Stimulated activated CD8-positive, alpha-beta memory T cell treated with anti-CD3 and anti-CD28 coated beads, Interleukin-15, amount 100 ng/mL, for 4 hours (primary cell): Measurements from ENCODE around the gene MTX1.
"Not testable (repeated sequence)": the region's sequence is repeated elsewhere in the genome, so short reads cannot be mapped to it uniquely, and the experiment has no call there.

ENCODE experiments used
- DNase-seq, 2 donors: peaks; one replicate each; pipeline ENCODE4 v3.0.0-alpha.2; 2020; ENCODE audit warnings: low read depth in 2 of 2

MTX1 gene

DNA sequence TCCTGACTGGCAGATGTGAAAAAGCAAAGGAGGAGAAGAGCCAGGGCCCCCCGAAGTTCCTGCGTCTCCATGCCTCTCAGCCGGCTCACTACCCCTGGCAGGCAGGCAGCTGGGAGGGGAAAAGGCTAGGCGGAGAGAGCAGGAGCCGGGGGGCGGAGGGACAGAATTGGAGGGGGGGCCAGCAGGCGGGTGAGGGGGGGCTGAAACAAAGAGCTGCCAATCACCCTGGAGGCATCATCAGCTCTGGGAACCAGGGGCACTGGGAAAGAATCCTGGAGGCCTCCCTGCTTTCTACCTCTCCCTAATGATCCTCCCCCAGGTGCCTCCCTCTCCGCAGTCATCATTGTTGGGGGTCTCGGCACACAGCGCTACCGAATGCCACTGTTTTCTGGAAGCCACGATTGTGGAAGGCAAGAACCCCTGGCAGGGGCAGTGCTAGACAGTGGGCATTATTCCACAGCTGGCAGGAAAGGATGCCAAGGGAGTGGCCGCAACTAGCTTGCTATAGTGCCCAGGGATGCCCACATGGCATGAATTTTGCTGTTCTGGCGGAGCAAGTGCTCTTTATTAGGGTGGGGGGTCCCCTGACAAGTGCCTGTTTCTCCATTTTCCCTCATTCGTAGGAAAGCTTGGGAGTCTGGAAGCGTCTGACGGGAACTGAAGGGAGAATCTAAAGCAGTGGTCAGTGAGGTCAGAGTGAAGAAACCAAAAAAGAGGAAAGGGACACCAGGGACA lies 522 bp upstream of the MTX1 start, which contains the start of gene THBS3:
Gene THBS3 (minus strand): TSS at position 92 of the 735 bp plus-strand sequence. CDS start 21 bp downstream, at position 71.
- no peak for DNase-seq

GRCh38 chr1:155209312-155209721 lies 822 bp downstream of the MTX1 start:
- DNase-seq = no peak

DNA sequence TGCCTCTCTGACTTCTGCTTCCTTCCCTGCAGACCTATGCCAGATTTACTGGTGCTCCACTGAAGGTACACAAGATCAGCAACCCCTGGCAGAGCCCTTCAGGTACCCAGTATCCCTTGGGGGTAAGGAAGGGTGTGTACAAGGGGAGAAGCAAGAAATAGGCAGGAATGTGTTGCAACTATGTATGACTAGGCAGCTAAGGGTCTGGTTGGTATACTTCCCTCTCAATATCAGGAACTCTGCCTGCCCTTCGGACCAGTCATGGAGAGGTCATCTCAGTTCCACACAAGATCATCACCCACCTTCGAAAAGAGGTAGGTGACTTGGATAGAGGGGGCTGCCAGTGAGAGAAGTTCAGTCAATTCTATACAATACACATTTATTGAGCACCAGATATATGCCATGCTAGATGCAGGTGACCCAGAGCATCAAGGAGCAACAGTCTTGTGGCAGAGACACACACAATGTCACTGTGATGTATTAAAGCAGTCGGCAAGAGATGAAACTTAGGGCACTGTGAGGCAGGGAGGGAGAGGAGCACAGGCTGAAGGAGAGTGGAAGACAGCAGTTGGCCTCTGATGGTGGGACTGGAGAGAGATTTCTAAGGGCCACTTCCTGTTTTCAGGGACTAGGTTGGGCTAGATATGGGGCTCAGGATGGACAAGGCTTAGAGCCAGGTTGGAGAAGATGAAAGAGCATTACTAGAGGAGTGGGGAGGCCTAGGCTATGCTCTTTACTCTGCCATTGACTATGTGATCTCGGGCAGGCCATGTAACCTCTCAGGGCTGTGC lies 2.0 kb downstream of the MTX1 start:
- DNase-seq = no peak

- DNase-seq = not testable (repeated sequence)
These were observed 3.0 kb downstream of the MTX1 start for GRCh38 chr1:155211381-155212050.

GRCh38 chr1:155212051-155212440 lies 3.6 kb downstream of the MTX1 start:
- not testable (repeated sequence) for DNase-seq

- not testable (repeated sequence) for DNase-seq
These were observed 6.2 kb downstream of the MTX1 start for GRCh38 chr1:155214702-155215101.

DNA sequence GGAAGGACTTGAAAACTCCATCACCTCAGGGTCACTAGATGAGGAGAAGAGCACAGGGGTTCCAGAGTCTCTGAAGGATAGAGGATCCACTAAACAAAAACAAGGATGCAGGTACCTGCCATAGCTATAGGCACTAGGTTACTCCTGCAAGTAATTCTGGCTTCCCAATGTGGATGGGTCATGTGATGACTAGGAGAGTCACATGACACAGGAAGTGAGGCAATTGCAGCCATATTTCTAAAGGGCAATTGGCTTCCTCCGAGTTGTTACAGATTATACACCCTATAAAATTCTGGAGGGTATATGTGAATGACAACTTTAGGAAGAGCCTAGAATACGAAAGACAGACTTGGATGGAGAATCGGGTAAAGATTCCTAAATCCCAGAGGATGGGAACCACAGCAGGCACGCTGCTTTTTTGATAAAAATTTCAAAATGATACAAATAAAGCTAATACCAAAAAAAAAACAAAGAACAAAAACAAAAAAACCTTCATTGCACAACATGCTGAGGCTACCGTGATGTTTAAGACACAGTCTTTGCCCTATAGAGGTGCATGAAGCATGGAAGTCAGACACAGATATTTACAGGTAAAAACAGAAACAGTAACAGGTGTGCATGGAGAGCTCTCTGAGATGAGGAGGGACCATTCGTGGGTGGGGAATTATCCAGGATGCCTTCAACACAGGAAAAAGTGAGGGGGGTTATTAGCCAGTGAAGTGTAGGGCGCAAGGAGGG lies 10.5 kb downstream of the MTX1 start:
- no peak for DNase-seq

GRCh38 chr1:155219592-155220031 lies 11.1 kb downstream of the MTX1 start:
- DNase-seq = no peak

DNA sequence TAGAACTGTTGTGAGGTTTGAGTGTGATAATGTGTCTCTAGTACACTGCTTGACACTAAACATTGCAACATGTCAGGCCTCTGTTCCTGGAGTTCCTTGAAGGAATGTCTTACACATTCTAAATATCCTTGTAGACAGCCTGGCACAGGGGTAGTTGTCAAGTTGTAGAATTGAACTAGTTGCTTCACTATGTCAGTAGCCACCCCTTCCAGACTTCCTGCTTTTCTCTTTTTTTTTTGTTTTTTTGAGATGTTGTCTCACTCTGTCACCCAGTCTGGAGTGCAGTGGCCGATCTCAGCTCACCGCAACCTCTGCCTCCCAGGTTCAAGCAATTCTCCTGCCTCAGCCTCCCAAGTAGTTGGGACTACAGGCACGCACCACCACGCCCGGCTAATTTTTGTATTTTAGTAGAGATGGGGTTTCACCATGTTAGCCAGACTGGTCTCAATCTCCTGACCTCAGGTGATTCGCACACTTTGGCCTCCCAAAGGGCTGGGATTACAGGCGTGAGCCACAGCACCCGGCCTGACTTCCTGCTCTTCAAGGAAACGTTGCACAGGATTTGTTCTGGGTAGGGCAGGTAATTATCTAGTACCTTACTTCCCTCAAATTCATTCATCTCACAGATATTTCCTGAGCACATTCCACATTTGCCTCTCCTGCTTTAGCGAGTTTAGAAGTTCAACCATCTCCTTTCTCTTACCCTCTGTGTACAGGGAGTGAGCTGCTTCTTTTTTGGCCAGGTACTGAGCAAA lies 11.9 kb downstream of the MTX1 start:
- not testable (repeated sequence) for DNase-seq

GRCh38 chr1:155223047-155223446 lies 14.6 kb downstream of the MTX1 start:
- no peak for DNase-seq

DNA sequence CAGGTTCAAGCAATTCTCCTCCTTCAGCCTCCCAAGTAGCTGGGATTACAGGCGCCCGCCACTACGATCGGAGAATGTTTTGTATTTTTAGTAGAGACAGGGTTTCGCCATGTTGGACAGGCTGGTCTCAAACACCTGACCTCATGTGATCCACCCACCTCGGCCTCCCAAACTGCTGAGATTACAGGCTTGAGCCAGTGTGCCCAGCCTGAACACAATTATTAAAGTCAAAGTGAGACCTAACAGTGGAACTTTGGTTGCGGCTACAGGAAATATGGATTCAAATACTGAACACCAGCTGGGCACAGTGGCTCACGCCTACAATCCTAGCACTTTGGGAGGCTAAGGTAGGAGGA lies 16.9 kb downstream of the MTX1 start:
- DNase-seq = not testable (repeated sequence)

DNA sequence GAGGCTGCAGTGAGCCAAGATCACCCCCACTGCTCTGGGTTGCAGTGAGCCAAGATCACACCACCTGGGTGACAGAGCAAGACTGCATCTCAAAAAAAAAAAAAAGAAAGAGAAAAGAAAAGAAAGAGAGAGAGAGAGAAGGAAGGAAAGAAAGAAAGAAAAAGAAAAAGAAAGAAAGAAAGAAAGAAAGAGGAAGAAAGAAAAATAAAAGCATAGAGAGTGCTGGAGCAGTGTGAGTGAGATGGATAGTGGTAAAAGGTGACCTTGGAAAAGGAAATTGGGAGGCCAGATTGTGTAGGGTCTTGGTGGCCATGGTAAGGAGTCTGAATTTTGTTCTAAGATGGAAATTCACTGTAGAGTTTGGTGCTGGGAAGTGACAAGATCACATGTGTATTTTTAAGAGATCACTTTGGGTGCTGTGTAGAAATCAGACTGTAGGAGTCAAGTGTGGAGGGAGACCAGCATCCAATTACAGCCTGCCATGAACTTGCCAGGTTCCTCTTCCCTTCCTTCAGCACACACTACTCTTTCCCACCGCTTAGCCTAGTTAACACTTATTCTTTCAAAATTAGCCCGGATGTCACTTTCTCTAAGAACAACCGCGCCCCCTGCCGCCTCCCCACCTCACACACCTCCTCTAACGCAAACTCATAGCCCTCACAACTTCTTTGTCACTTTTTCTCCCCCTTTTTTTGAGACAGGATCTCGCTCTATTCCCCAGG lies 17.9 kb downstream of the MTX1 start:
- DNase-seq = peak; percentile 71 to 79

DNA sequence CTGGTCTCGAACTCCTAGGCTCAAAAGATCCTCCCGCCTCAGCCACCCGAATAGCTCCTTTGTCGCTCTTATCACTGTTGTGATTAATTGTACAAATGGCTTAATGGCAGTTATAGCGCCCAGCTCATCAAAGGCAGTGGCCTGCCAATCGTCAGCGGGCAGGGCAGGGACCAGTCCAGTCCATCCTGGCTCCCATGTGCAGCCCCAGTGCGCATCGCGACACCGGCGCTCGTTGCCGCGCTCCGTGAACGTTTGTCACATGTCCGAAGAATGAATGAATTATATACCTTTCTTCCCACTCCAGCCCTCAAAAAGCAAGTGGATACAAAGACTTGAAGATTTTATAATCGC lies 18.4 kb downstream of the MTX1 start:
- no peak for DNase-seq

DNA sequence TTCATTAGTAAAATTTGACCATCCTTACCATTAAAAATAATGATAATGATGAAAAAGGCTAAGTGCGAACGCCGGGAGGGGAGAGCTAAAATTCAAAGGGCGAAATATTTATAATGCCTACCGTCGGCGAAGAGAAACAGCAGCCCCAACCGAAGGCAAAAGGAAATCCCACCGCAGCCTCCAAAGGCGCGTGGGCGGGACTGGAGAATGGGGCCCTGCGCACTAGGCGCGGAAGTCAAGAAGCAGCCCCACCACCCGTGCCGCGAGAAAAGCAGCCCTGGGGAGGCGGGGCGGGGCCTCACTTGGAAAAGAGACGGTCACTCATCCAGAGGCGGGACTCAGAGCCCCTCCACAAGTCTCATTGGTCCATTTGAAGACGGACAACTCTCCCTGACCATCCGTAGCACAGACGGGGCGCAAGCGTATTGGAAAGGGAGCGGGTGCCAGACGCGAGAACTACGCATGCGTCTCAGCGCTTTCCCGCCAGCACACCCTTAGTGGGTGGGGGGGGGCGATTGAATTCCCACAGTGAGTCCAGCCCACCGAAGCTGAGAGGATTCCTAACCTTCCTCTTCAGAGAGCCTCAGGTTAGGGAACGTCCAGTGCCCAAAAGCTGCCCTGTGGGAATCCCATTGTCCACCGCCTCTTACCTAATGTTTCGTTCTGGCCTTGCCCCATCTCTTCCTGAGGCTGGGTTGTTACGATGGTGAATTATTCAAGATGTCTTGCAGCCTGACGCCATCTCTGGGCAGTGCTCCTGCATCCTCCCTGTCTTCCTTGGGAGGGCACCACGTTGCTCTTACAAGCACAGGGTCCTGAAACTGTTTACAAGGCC lies 19.0 kb downstream of the MTX1 start:
- peak; percentile 98 to 100 for DNase-seq

- no peak for DNase-seq
These were observed 19.6 kb downstream of the MTX1 start for GRCh38 chr1:155228096-155228427.

DNA sequence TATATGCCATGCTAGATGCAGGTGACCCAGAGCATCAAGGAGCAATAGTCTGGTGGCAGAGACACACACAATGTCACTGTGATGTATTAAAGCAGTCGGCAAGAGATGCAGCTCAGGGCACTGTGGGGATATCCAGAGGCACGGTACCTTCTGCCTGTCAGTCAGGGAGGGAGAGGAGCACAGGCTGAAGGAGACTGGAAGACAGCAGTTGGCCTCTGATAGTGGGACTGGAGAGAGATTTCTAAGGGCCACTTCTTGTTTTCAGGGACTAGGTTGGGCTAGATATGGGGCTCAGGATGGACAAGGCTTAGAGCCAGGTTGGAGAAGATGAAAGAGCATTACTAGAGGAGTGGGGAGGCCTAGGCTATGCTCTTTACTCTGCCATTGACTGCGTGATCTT lies 22.8 kb downstream of the MTX1 start:
- DNase-seq = not testable (repeated sequence)

DNA sequence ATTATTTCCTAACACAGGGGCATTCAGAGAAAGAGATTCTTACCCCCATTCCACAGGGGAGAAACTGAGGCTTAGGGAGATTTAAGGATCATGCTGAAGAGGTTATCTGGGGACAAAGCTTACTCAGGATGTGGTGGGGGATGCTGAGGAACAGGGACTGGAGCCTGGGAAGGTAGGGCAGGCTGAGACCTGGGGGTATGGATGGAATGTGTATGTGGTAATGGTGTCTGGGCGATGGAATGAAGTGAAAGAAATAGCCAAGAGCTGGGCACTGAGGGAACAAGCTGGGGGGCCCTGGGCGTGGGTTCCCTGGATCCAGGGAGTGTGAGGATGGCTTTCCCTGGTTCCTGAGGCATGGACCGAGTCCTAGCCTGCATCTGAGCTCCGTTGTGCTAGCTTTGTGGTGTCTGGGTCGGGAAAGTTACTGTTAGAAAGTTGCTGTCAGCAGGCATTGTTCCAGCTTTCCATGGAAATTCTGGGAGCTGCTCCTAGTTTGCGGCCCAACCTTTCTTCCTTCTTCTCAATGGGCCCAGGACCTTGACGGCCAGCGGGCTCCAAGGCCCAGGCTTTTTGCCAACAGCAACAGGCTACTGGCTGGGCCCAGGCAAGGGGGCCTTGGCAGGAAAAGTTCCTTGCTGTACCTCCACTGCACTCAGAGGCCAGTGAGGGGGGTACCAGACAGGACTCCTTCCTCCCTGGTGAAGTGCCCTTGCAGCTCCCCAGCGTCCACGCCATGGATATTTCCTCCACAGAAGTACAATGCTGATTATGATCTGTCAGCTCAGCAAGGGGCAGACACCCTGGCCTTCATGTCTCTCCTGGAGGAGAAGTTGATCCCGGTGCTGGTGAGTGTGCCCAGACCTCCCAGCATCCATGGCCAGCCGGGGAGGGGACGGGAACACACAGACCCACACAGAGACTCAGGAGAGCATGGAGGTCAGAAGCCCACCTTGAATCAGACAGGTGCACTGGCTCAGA lies 23.8 kb downstream of the MTX1 start:
- not testable (repeated sequence) for DNase-seq

- DNase-seq = not testable (repeated sequence)
These were observed 25.0 kb downstream of the MTX1 start for GRCh38 chr1:155233502-155233901.
